ENCODE results near the gene MEIKIN. TPM values are rescaled to one million over a fixed set of nuclear protein-coding genes. Genes with fewer than 3 reads are reported as not detected.

The MEIKIN gene
- not detected for total RNA-seq (ENCODE audit: insufficient read depth, low replicate concordance)

GRCh38 chr5:131945551-131946168 lies at the start of gene MEIKIN:
TSS of gene MEIKIN (minus strand) at chr5:131945663. CDS start at chr5:131945505, 158 bp downstream.
- no peak for DNase-seq (ENCODE audit: low spot score)

GRCh38 chr5:131994533-131995226 lies 49.2 kb upstream of the MEIKIN start:
- DNase-seq (ENCODE audit: low spot score) = no peak

GRCh38 chr5:131994090-131994489 lies 48.6 kb upstream of the MEIKIN start:
- DNase-seq (ENCODE audit: low spot score) = no peak

- no peak for DNase-seq (ENCODE audit: low spot score)
Observed at GRCh38 chr5:131993676-131994075, 48.2 kb upstream of the MEIKIN start.

- DNase-seq (ENCODE audit: low spot score) = no peak
Observed at GRCh38 chr5:131992370-131992769, 46.9 kb upstream of the MEIKIN start.

GRCh38 chr5:131991593-131992324 lies 46.3 kb upstream of the MEIKIN start:
- DNase-seq (ENCODE audit: low spot score) = no peak

- no peak for DNase-seq (ENCODE audit: low spot score)
Observed at GRCh38 chr5:131990716-131991115, 45.3 kb upstream of the MEIKIN start.

- no peak for DNase-seq (ENCODE audit: low spot score)
Observed at GRCh38 chr5:131988601-131989000, 43.1 kb upstream of the MEIKIN start.

GRCh38 chr5:131987251-131987650 lies 41.8 kb upstream of the MEIKIN start:
- DNase-seq (ENCODE audit: low spot score) = no peak

- DNase-seq (ENCODE audit: low spot score) = no peak
Observed at GRCh38 chr5:131986161-131986912, 40.9 kb upstream of the MEIKIN start.

GRCh38 chr5:131984956-131985665 lies 39.6 kb upstream of the MEIKIN start:
- no peak for DNase-seq (ENCODE audit: low spot score)

- DNase-seq (ENCODE audit: low spot score) = peak; percentile 90
Observed at GRCh38 chr5:131983244-131983771, 37.8 kb upstream of the MEIKIN start.

GRCh38 chr5:131981516-131981915 lies 36.1 kb upstream of the MEIKIN start:
- no peak for DNase-seq (ENCODE audit: low spot score)

- DNase-seq (ENCODE audit: low spot score) = no peak
Observed at GRCh38 chr5:131980696-131981095, 35.2 kb upstream of the MEIKIN start.

GRCh38 chr5:131979816-131980215 lies 34.4 kb upstream of the MEIKIN start:
- DNase-seq (ENCODE audit: low spot score) = no peak

GRCh38 chr5:131977212-131977604 lies 31.7 kb upstream of the MEIKIN start:
- no peak for DNase-seq (ENCODE audit: low spot score)

GRCh38 chr5:131976414-131977211 lies 31.1 kb upstream of the MEIKIN start:
- no peak for DNase-seq (ENCODE audit: low spot score)

GRCh38 chr5:131974956-131975726 lies 29.7 kb upstream of the MEIKIN start:
- DNase-seq (ENCODE audit: low spot score) = no peak

GRCh38 chr5:131974622-131974955 lies 29.1 kb upstream of the MEIKIN start:
- no peak for DNase-seq (ENCODE audit: low spot score)

GRCh38 chr5:131974016-131974415 lies 28.6 kb upstream of the MEIKIN start:
- no peak for DNase-seq (ENCODE audit: low spot score)
